K562 (cell line): ENCODE measurements around the gene NPB. TPM values are rescaled to one million over a fixed set of nuclear protein-coding genes. Genes with fewer than 3 reads are reported as not detected.

Source experiments
- CCAR2 ChIP-seq: fragments of 200-400 bp; formaldehyde crosslinking; IDR thresholded peaks from 2 replicates; pipeline ENCODE4 v1.6.1; 2017; ENCODE audit warnings: mild to moderate bottlenecking, low read depth, low read length
- COPS2 ChIP-seq: fragments of 450-650 bp; conservative IDR thresholded peaks from 2 replicates; pipeline ENCODE4 v1.6.1; 2016; ENCODE audit warnings: mild to moderate bottlenecking, moderate library complexity
- DLX4 ChIP-seq: fragments of 250-450 bp; sonication (Bioruptor Pico); IDR thresholded peaks from 2 replicates; pipeline ENCODE4 v1.6.1; 2021; ENCODE audit warnings: mild to moderate bottlenecking
- E4F1 ChIP-seq: fragments of 250-450 bp; sonication (Bioruptor Pico); IDR thresholded peaks from 2 replicates; pipeline ENCODE4 v1.5.0; 2021; ENCODE audit warnings: mild to moderate bottlenecking, borderline replicate concordance
- FOXA1 ChIP-seq: fragments of 450-650 bp; IDR thresholded peaks from 2 replicates; pipeline ENCODE4 v1.6.1; 2016; ENCODE audit warnings: mild to moderate bottlenecking, borderline replicate concordance
- GATA2 ChIP-seq: sonication (generic); formaldehyde crosslinking; IDR thresholded peaks from 2 replicates; pipeline ENCODE4 v1.4.0; 2020; ENCODE audit warnings: mild to moderate bottlenecking, missing genetic modification reagents
- HES1 ChIP-seq: fragments of 450-650 bp; IDR thresholded peaks from 2 replicates; pipeline ENCODE4 v1.6.1; 2016; ENCODE audit warnings: low read depth, mild to moderate bottlenecking, moderate library complexity
- HOMEZ ChIP-seq: fragments of 250-450 bp; sonication (Bioruptor Pico); IDR thresholded peaks from 2 replicates; pipeline ENCODE4 v1.4.0; 2020; ENCODE audit warnings: mild to moderate bottlenecking, moderate library complexity
- IRF9 ChIP-seq: fragments of 450-650 bp; IDR thresholded peaks from 2 replicates; pipeline ENCODE4 v1.6.1; 2016; ENCODE audit warnings: missing biosample characterization, missing genetic modification characterization
- KLF10 ChIP-seq: fragments of 250-450 bp; sonication (Bioruptor Pico); IDR thresholded peaks from 2 replicates; pipeline ENCODE4 v1.6.1; 2021; ENCODE audit warnings: matching md5 sums
- MEF2A ChIP-seq: IDR thresholded peaks from 2 replicates; pipeline ENCODE4 v1.6.1; 2011; ENCODE audit warnings: low read depth, mild to moderate bottlenecking, low read length, moderate library complexity; ENCODE audit not compliant: control insufficient read depth
- MXI1 ChIP-seq: IDR thresholded peaks from 2 replicates; pipeline ENCODE4 v1.6.1; 2011; ENCODE audit warnings: low read depth, mild to moderate bottlenecking, improper control_type of control experiment, low read length
- NELFE ChIP-seq: IDR thresholded peaks from 2 replicates; pipeline ENCODE4 v1.6.1; 2011; ENCODE audit warnings: mild to moderate bottlenecking; ENCODE audit not compliant: insufficient read depth, insufficient read length
- NFXL1 ChIP-seq: fragments of 450-650 bp; formaldehyde crosslinking; IDR thresholded peaks from 2 replicates; pipeline ENCODE4 v1.4.0; 2021; ENCODE audit warnings: mild to moderate bottlenecking
- NUFIP1 ChIP-seq: fragments of 450-650 bp; IDR thresholded peaks from 2 replicates; pipeline ENCODE4 v1.6.1; 2018; ENCODE audit not compliant: partially characterized antibody
- PTBP1 ChIP-seq: fragments of 200-400 bp; formaldehyde crosslinking; IDR thresholded peaks from 2 replicates; pipeline ENCODE4 v1.6.1; 2017; ENCODE audit warnings: low read depth, low read length
- RBM34 ChIP-seq: fragments of 200-400 bp; formaldehyde crosslinking; IDR thresholded peaks from 2 replicates; pipeline ENCODE4 v1.6.1; 2018; ENCODE audit warnings: low read length, borderline replicate concordance; ENCODE audit not compliant: insufficient read depth
- RFX5 ChIP-seq: IDR thresholded peaks from 2 replicates; pipeline ENCODE4 v1.6.1; 2011; ENCODE audit warnings: low read depth, mild to moderate bottlenecking, improper control_type of control experiment, low read length
- TCFL5 ChIP-seq: fragments of 250-450 bp; sonication (Bioruptor Pico); conservative IDR thresholded peaks from 2 replicates; pipeline ENCODE4 v1.6.1; 2021; ENCODE audit warnings: mild to moderate bottlenecking, moderate library complexity, matching md5 sums
- ZC3H8 ChIP-seq: fragments of 450-650 bp; IDR thresholded peaks from 2 replicates; pipeline ENCODE4 v1.6.1; 2017
- ZNF277 ChIP-seq: fragments of 250-450 bp; sonication (Bioruptor Pico); IDR thresholded peaks from 2 replicates; pipeline ENCODE4 v1.8.0; 2022; ENCODE audit warnings: inconsistent platforms, mild to moderate bottlenecking, moderate library complexity, borderline replicate concordance
- polyA plus RNA-seq, 8 experiments: library from polyadenylated mRNA; depleted of rRNA in 4 of 8; stranded (reverse) in 5 of 8; unstranded in 3 of 8; fragments of >200 nt; fragmentation: Nextera tagmentation in 2 of 8; fragmentation: Illumina TruSeq in 1 of 8; extraction: Ambion mirVana in 2 of 8; extraction: Trizol in 1 of 8; gene quantifications; 2 replicates each; pipeline versions ENCODE4 v1.2.1 to v1.2.3, GENCODE V29; 2011 to 2014; ENCODE audit warnings: inconsistent platforms in 1 of 8, missing spikeins in 1 of 8
- total RNA-seq, 7 experiments: library from RNA; depleted of rRNA in 6 of 7; stranded (reverse); fragments of >200 nt in 6 of 7; fragmentation: Illumina TruSeq in 2 of 7; extraction: Trizol in 2 of 7; gene quantifications; 2 replicates each; pipeline versions ENCODE4 v1.2.1 to v1.2.3, GENCODE V29; 2011 to 2021; ENCODE audit warnings: low replicate concordance in 1 of 7

NPB gene
- total and polyA plus RNA-seq, 9 of the 15 experiments (the other 6 are each of a cell fraction or from before 2014, with no cell fraction given), result 0.03 to 0.61 (median 0.14) TPM; not detected in 2

- no peak for TF ChIP-seq ZNF277 (CRISPR knock-in tag)
- no peak for TF ChIP-seq CCAR2
- no peak for TF ChIP-seq COPS2
- no peak for TF ChIP-seq KLF10 (CRISPR knock-in tag)
- TF ChIP-seq NELFE, result no peak
- TF ChIP-seq IRF9 (tag), result no peak
- no peak for TF ChIP-seq RBM34
- TF ChIP-seq MEF2A, result no peak
- no peak for TF ChIP-seq GATA2 (CRISPR knock-in tag)
- TF ChIP-seq NUFIP1, result no peak
- no peak for TF ChIP-seq MXI1
- TF ChIP-seq ZC3H8, result no peak
- TF ChIP-seq FOXA1, result no peak
- TF ChIP-seq TCFL5 (CRISPR knock-in tag), result no peak
- no peak for TF ChIP-seq RFX5
- no peak for TF ChIP-seq DLX4 (CRISPR knock-in tag)
- TF ChIP-seq HES1, result no peak
- TF ChIP-seq HOMEZ (CRISPR knock-in tag), result no peak
- no peak for TF ChIP-seq E4F1
- TF ChIP-seq NFXL1 (CRISPR knock-in tag), result no peak
- no peak for TF ChIP-seq PTBP1
Measured at GRCh38 chr17:81871387-81872230, 30.4 kb upstream of the NPB start (continued).
